ENCODE measurements around the gene MFAP3.

DNA sequence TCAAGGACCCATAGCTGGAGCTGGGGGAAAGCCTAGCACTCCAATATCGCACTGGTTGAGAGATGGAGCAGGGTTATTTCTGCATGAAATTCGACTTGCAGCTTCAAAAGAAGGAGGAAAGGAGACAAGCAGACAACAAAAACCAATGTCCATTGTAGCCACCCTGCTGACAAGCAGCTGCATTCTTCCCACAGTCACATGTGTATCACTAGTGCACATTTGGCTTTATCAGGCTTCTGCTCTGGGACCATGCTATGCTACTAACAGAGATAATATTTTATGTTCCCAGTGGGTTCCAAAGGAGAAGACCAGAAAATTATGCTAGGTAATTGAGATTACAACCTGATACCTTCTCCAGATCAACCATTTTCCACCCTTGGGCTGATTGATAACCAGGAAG is 59.7 kb downstream of the MFAP3 start:
- TF ChIP-seq, protein P1, sequence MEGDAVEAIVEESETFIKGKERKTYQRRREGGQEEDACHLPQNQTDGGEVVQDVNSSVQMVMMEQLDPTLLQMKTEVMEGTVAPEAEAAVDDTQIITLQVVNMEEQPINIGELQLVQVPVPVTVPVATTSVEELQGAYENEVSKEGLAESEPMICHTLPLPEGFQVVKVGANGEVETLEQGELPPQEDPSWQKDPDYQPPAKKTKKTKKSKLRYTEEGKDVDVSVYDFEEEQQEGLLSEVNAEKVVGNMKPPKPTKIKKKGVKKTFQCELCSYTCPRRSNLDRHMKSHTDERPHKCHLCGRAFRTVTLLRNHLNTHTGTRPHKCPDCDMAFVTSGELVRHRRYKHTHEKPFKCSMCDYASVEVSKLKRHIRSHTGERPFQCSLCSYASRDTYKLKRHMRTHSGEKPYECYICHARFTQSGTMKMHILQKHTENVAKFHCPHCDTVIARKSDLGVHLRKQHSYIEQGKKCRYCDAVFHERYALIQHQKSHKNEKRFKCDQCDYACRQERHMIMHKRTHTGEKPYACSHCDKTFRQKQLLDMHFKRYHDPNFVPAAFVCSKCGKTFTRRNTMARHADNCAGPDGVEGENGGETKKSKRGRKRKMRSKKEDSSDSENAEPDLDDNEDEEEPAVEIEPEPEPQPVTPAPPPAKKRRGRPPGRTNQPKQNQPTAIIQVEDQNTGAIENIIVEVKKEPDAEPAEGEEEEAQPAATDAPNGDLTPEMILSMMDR (IDR thresholded peaks at IDR 0.05), result no peak
- TF ChIP-seq POLR2A (IDR thresholded peaks at IDR 0.05), result no peak
- TF ChIP-seq POLR2AphosphoS5 (IDR thresholded peaks at IDR 0.05), result no peak

Data from breast epithelium (tissue), 3 donors.